Large intestine (tissue), 3 donors: ENCODE results near the gene IER5. TPM values are rescaled to one million over a fixed set of nuclear protein-coding genes. Genes with fewer than 3 reads are reported as not detected.

ENCODE experiments used
- DNase-seq, 2 donors: peaks; one replicate each; pipeline versions ENCODE4 v3.0.0 to v3.0.0-alpha.2; 2013
- H3K27ac ChIP-seq: one replicate; pipeline ENCODE4 v1.5.1; 2013; ENCODE audit warnings: low read length
- H3K27me3 ChIP-seq: 2 replicates; pipeline ENCODE4 v1.6.1; 2013; ENCODE audit warnings: low read length; ENCODE audit not compliant: control insufficient read depth, insufficient read depth
- H3K36me3 ChIP-seq: 2 replicates; pipeline ENCODE4 v1.6.1; 2013; ENCODE audit warnings: low read length; ENCODE audit not compliant: control insufficient read depth, insufficient read depth
- H3K4me1 ChIP-seq: one replicate; pipeline ENCODE4 v1.6.1; 2013; ENCODE audit warnings: low read length; ENCODE audit not compliant: control insufficient read depth, insufficient read depth
- H3K4me3 ChIP-seq: one replicate; pipeline ENCODE4 v1.5.1; 2013; ENCODE audit warnings: low read length
- H3K9me3 ChIP-seq: one replicate; pipeline ENCODE4 v1.6.1; 2013; ENCODE audit warnings: mild to moderate bottlenecking, low read depth, low read length, moderate library complexity; ENCODE audit not compliant: control insufficient read depth
- WGBS: methylation state at CpG from one replicate; pipeline ENCODE4 v1.1.5; 2013; ENCODE audit warnings: low lambda C conversion rate; ENCODE audit not compliant: insufficient coverage; 5-methylcytosine and 5-hydroxymethylcytosine counted together
- polyA plus RNA-seq: library from polyadenylated mRNA; unstranded; fragments of 120-200 nt; gene quantifications from one replicate; pipeline ENCODE4 v1.2.1, GENCODE V29; 2013

Gene IER5
- polyA plus RNA-seq, 1 donor: 8.2 TPM

DNA sequence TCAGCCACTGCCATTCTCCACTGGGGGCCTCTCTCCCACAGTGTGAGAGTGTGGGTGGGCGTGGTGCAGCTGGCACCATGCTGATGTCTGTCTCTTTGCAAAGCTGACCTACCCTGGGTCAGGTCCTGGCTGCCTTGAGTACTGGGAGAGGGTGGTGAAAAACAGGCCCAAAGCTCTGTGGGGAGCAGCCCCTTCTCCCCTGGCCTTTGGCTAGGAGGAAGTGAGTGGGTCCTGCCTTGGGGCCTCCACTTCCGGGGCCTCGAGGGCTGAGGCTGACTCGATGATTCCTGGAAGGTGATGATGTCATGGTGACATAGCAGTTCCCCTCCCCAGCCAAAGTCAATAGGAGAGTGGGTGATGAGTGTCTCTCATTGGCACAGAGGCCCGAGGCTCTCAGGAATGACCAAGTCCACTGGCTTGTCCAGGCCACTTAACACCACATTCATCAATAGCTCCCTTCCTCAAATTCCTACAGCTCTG lies 53.0 kb downstream of the IER5 start:
- H3K4me1 ChIP-seq: no peaks in the 10 kb centered on the region
- no peak overlapping the region for H3K4me3 ChIP-seq
- H3K9me3 ChIP-seq: no peaks in the 10 kb centered on the region
- no peaks in the 10 kb centered on the region for H3K27me3 ChIP-seq
- no peak overlapping the region for H3K27ac ChIP-seq
- whole genome bisulfite sequencing: no CpG with 5 or more reads among the region's 5 CpGs
- DNase-seq: no peak
- H3K36me3 ChIP-seq: no peaks in the 10 kb centered on the region

Other genes with a start within 250 kb of the IER5 start
- gene KIAA1614, start 175.8 kb upstream of the IER5 start, polyA plus RNA-seq: 2.1 TPM
- gene STX6, start 65.8 kb upstream of the IER5 start, polyA plus RNA-seq: 18.7 TPM
- 10.9 TPM for gene MR1, start 54.7 kb upstream of the IER5 start, polyA plus RNA-seq